ENCODE results near the gene FBXL5. TPM values are rescaled to one million over a fixed set of nuclear protein-coding genes. Genes with fewer than 3 reads are reported as not detected.

FBXL5 gene
- total and polyA plus RNA-seq, 9 of the 15 experiments (the other 6 are each of a cell fraction or from before 2014, with no cell fraction given): 6.0 to 35.2 (median 22.1) TPM

- TF ChIP-seq MAZ (CRISPR knock-in tag; conservative IDR thresholded peaks at IDR 0.05 in 1 of 2, IDR thresholded peaks at IDR 0.05 in 1 of 2) (peak in 1 of 2 experiments; percentile 49; a peak in 1 of 4 replicates), IRF9 (tag; IDR thresholded peaks at IDR 0.05) (no peak), MXD1 (CRISPR knock-in tag; IDR thresholded peaks at IDR 0.05; ENCODE audit: borderline replicate concordance, poor library complexity, severe bottlenecking) (no peak), ZNF311 (CRISPR knock-in tag; IDR thresholded peaks at IDR 0.05) (no peak), ZNF121 (CRISPR knock-in tag; conservative IDR thresholded peaks at IDR 0.05) (no peak), SAFB2 (IDR thresholded peaks at IDR 0.05; ENCODE audit: borderline replicate concordance, low read depth, low read length, severe bottlenecking) (no peak), ZNF395 (CRISPR knock-in tag; IDR thresholded peaks at IDR 0.05) (no peak), PTTG1 (tag; IDR thresholded peaks at IDR 0.05; ENCODE audit: low read depth) (no peak), ZFP1 (CRISPR knock-in tag; IDR thresholded peaks at IDR 0.05) (no peak), TGIF2 (CRISPR knock-in tag; IDR thresholded peaks at IDR 0.05) (peak; percentile 3; the same call in 1 of the 2 replicates), DMBX1 (CRISPR knock-in tag; IDR thresholded peaks at IDR 0.05; ENCODE audit: borderline replicate concordance) (no peak), RFX1 (IDR thresholded peaks at IDR 0.05) (peak; percentile 45; the same call in 1 of the 2 replicates), GATAD2B (IDR thresholded peaks at IDR 0.05; ENCODE audit: borderline replicate concordance) (no peak), SMARCC2 (IDR thresholded peaks at IDR 0.05; ENCODE audit: low read depth) (no peak), MBD1 (CRISPR knock-in tag; IDR thresholded peaks at IDR 0.05) (no peak), KLF1 (tag; IDR thresholded peaks at IDR 0.05) (no peak), BRF1 (IDR thresholded peaks at IDR 0.05; ENCODE audit: borderline replicate concordance, extremely low read depth, insufficient read length) (no peak), ZNF146 (CRISPR knock-in tag; IDR thresholded peaks at IDR 0.05; ENCODE audit: unreplicated experiment) (no peak), RBM25 (IDR thresholded peaks at IDR 0.05; ENCODE audit: low read depth, low read length, severe bottlenecking) (peak; percentile 96), ZNF12 (CRISPR knock-in tag; IDR thresholded peaks at IDR 0.05) (no peak), FOXA3 (CRISPR knock-in tag; conservative IDR thresholded peaks at IDR 0.05 in 1 of 2, IDR thresholded peaks at IDR 0.05 in 1 of 2) (no peak), XRCC5 (IDR thresholded peaks at IDR 0.05; ENCODE audit: low read depth, low read length) (no peak), ZNF239 (CRISPR knock-in tag; IDR thresholded peaks at IDR 0.05) (no peak)
Measured at GRCh38 chr4:15681372-15682241, 26.4 kb upstream of the FBXL5 start, which contains the start of gene FAM200B (continued).
